ENCODE measurements around the gene CDK11A.
"Not testable (repeated sequence)": the region's sequence is repeated elsewhere in the genome, so short reads cannot be mapped to it uniquely, and the experiment has no call there.

DNA sequence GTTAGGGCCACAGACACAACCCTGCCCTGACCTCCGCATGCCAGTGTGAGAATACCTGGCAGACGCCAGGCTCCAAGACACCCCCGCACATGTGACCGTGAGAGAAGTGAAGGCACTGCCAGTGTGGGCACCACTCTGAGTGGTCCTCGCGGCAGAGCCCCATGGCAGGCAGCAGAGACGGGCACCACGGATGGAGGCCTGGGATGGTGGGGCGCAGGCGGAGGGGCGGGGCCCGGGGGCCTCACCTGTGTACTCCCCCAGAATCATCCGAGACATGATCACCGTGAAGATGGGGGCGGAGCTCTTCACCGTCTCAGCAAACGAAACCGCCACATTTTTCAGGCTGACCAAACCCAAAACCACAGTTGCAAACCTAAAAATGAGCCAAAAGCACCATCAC lies 48.9 kb downstream of the CDK11A start:
- TF ChIP-seq, protein P1, sequence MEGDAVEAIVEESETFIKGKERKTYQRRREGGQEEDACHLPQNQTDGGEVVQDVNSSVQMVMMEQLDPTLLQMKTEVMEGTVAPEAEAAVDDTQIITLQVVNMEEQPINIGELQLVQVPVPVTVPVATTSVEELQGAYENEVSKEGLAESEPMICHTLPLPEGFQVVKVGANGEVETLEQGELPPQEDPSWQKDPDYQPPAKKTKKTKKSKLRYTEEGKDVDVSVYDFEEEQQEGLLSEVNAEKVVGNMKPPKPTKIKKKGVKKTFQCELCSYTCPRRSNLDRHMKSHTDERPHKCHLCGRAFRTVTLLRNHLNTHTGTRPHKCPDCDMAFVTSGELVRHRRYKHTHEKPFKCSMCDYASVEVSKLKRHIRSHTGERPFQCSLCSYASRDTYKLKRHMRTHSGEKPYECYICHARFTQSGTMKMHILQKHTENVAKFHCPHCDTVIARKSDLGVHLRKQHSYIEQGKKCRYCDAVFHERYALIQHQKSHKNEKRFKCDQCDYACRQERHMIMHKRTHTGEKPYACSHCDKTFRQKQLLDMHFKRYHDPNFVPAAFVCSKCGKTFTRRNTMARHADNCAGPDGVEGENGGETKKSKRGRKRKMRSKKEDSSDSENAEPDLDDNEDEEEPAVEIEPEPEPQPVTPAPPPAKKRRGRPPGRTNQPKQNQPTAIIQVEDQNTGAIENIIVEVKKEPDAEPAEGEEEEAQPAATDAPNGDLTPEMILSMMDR (conservative IDR thresholded peaks at IDR 0.05; ENCODE audit: low read depth, low read length), result not testable (repeated sequence)
- not testable (repeated sequence) for TF ChIP-seq EZH2 (IDR thresholded peaks at IDR 0.05; ENCODE audit: borderline replicate concordance, low read depth, low read length, poor library complexity, severe bottlenecking)
